GM19395 (cell line): ENCODE data around the gene ARSG.
A peak's percentile ranks its signal among the peaks of the same experiment; 100 is the strongest.

Source experiments
- ATAC-seq: cut with Tn5 transposase; IDR thresholded peaks from one replicate; pipeline ENCODE4 v1.9.1; 2021; ENCODE audit warnings: mild to moderate bottlenecking, moderate library complexity; ENCODE audit not compliant: unreplicated experiment

ARSG gene

DNA sequence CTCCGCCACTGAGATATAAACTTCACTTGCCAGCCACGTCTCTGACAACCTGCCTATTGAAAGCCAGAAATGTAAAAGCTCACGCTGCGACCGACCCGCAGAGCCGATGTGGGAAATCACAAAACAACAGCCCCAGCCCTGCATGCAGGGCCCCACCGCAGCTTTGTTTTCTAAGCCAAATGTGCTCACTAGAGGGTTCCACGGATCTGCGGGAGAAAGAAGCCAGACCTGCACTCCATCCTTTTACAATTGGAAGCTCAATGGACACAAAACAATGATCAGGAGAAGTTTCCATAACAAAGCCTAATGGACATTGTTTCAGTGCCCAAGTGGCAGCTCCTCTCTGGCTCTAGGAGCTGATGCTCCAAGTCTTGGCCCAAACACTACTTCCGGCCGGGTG lies 132.9 kb downstream of the ARSG start:
- no peak for ATAC-seq

GRCh38 chr17:68424861-68425260 lies 133.6 kb downstream of the ARSG start:
- no peak for ATAC-seq

DNA sequence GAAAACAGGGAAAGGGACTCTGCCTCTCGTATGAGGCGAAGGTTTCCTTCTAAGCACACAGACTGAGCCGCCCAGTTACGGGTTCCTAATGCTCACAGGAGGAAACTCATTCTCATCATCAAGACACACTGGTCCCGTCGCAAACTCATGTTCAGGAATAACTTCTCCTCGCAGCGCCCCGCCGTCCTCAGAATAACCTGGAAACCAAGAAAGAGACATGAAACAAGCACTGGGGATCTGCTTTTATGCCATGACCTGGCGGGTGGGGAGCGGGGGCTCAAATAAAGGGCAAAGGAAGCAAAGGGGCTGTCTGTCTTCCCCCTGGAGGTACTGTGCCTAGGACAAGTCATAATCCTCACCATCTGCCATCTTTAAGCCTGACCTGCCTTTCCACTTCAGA lies 134.7 kb downstream of the ARSG start:
- ATAC-seq, result no peak

GRCh38 chr17:68427575-68427974 lies 136.3 kb downstream of the ARSG start:
- no peak for ATAC-seq

DNA sequence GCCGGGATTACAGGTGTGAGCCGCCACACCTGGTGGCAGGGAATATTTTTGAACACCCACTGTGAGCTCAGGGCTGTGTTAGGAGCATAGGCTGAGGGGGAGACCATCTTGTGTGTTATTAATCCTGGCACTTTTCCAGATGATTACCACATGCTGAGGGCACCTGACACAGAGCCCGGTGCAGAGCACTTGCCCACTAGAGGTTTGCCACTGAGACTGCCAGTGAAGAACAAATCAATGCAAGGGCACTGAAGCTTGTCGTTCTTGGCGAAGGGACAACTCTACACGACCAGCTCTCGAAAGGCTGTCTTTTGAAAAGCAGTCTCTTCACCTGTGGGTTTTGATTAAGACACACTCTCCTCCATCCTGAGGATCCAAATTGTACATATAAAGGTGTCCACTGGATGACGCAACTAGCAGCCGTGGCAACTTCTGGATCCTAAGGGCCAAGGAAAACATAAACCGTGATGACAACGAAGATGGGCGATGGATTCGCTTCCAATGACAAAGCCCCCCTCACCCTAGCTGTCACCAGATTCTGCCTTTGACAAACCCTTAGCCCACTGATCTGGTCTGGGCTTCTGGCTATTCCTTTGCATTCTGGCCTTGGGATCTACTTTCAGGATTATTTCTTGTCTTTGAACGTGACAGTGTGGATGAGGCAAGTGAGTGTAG lies 137.3 kb downstream of the ARSG start:
- ATAC-seq, result no peak

DNA sequence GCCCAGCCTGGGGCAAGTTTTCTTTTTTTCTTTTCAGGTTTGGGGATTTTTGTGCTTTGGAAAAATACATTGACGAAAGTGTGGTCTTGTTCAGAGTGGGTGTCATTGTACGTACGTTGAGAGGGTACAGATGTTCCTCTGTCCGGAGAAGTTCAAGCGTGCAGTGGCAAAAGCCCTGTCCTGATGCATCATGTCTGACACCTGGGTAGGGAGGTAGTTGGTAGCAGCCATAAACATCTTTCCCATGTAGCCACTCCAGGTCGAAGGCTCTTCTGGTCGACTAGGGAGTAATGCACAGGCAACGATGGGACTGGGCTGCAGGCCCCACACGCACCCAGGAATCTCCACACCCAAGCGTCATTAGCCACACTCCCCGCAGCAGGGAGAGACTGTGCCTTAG lies 138.6 kb downstream of the ARSG start:
- ATAC-seq, result no peak

DNA sequence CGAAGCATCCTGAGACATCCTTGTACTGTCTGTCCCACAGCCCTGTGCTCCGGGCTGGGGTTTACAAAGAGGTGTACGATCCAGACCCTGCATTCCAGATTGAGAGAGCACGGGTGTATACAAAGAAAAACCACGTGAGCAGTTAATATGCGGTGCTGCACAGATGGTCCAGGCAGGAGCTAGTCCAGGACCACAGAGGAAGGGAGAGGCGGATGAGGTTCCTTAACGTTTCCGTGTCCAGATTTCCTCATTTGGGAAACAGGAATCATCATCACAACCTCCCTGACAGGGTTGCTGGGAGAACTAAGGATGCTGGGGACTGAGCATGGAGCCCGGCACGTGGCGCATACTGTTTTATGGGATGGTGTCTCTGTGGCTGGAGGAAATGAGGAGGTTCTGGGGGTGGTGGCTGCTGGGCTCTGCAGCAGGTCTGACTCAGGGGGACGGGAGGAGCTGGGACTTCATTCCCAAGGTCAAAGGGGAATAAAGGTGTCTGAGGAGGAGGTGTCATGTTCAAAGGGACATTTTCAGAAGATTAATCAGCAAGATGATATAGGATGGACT lies 139.8 kb downstream of the ARSG start:
- ATAC-seq, result no peak

GRCh38 chr17:68431661-68432071 lies 140.4 kb downstream of the ARSG start:
- no peak for ATAC-seq

DNA sequence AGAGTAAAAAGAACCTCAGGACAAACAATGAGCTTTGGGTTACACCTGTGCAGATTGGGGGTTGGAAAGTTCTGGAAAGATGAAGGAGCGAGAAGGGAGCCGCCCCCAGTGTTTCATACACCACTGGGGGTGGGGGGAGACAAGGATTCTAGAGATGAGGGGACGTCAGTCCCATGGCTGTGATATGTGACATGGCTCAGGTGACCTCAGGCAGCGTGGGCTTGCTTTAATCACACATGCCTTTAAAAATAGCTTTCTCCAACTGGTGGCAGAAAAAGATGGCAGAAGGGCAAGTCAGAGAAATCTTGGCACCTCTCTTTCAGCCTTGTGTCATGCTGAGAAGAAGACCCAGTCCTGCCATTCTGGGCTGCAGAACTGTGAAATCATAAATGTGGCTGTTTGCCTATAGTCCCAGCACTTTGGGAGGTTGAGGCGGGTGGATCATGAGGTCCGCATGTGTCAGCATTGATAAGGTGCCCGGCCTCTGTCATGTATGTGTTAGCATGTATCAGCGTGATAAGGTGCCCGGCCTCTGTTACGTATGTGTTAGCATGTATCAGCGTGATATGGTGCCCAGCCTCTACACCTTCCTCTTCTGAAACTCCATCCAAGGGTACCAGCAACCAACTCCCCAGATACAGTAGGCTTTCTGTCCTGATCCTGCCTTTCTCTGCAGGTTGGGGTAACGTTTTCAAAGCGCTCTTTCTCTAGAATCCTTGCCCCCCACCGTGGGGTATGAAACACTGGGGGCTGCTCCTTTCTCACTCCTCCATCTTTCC lies 141.0 kb downstream of the ARSG start:
- no peak for ATAC-seq

DNA sequence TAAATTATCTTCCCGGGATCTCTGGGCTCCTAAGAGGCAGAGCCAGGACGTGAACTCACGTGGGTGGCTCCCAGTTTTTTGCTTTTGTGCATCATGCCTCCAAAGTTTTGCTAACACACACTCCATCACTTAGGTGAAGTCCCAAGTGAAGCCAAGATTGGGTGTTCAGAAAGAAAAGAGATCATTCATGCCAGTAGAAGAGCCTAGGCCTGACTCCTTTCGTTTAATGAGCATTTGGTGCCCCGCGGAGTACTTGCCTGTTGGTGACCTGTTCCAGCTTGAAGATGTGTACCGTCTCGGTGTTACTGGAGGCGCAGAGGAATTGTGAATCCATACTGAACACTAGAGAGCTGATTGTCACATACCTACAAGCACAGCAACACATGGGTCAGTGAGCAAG lies 141.9 kb downstream of the ARSG start:
- ATAC-seq, result no peak

DNA sequence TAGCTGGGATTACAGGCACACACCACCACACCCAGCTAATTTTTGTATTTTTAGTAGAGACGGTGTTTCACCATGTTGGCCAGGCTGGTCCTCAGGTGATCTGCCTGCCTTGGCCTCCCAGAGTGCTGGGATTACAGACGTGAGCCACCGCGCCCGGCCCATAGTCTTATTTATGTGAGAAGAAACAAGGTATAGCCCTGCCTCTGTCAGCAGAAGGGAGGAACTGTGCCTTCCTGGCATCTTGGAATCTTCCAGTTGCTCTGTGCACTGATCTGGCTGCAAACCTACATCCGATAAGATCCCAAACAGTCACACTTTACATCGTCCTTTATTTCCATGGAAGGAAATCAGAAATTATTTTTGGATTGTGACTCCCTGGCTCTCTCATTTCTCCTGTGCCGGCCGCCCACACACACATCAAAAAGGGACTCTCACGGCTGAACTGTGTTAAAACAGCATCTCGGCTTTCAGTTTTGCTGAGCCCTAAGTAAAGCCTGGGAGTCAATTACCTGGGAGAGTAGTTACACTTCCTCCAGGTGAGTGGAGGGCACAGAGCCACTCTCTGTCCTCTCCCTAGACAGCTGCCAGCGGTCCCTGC lies 142.7 kb downstream of the ARSG start:
- no peak for ATAC-seq

GRCh38 chr17:68435361-68435760 lies 144.1 kb downstream of the ARSG start:
- no peak for ATAC-seq

DNA sequence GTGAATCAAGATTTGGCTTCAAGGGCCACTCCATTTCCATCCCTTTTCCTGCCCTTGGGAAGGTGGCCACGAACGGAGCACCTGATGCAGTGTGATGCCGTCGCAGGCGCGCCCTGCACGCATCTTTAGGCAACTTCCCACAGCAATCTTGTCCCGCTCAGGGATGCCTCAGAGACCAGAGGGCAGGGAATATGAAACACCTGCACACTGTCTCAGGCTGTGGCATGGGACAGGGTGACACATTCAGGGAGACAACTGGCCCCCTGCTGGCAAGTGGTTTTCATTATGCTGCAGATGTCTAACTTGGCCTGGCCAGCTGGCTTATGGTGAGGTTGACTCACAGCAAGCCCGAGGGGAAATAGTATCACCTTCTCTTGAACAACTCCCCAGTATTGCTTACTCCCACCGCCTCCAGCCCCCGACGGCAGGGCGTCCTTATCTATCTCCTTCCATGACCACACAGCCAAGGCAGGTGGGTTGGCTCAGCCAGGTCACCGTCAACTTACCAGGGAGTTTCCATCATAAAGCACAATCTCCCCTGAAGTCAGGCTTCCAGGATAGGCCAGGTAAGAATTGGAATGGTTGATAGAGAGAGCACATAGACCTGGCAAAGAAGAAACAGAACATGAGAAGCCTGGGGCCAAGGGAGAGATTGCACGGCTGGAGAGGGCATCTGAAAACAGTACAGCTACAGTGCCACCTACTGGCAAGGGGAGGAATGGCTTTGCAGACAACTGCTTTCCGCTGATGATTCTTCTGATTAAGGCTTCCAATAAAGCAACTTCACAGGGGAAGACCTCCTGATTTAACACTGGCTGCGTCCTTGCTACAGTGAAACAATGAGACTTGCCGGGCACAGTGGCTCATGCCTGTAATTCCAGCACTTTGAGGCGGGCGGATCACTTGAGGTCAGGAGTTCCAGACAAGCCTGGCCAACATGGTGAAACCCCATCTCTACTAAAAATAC lies 144.9 kb downstream of the ARSG start:
- peak; percentile 57 for ATAC-seq

DNA sequence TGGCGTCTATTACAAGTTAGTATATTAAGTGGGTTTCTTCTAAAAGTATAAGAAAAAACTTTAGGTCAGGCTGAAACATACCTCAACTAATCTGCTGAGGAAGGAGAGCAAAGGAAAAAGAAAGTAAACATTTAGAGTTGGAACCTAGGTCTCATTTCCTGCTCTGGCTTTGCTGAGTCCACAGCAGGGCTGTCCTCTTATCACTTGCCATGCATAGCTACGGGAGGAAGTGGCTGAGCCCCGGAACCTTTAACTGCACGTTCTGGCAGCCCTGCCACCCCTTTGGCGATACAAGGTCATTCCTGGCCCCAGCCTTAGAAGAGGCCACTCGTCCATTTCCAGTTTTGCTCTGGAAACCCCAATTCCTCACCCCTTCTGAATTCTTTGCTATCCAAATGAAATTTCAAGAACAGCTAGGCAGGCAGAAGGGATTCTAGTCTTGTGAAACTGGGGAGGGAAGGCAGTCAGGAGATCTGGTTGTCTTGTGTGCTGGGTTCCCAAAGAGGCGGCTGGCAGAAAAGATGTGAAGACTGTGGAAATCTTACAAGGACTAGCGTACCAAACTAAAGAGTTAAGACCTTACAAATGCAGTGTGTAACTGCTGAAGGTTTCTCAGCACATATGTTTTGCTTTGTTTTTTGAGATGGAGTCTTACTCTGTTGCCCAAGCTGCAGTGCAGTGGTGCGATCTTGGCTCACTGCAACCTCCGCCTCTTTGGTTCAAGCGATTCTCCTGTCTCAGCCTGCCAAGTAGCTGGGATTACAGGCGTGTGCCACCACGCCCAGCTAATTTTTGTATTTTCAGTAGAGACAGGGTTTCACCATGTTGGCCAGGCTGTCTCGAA lies 146.9 kb downstream of the ARSG start:
- ATAC-seq, result peak; percentile 81

GRCh38 chr17:68439656-68440290 lies 148.5 kb downstream of the ARSG start:
- ATAC-seq, result no peak

DNA sequence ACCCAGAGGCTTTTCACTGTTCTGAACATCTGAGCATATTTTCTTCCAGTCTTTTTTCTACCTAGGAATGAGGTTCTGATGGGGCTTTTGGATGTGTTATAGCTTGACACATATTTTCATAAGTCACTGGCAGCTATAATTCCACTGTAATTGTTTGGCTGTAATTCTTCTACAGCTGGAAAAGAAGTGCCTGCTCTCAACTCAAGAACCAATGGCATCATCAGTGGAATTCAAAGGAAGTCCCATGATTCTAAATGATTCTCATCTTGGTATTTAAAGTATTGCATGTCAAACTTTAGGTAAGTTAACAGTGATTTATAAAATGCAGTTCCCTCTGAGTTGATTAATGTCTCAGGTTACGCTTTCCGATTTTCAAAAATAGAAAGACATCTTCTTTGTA lies 149.2 kb downstream of the ARSG start:
- ATAC-seq, result no peak

DNA sequence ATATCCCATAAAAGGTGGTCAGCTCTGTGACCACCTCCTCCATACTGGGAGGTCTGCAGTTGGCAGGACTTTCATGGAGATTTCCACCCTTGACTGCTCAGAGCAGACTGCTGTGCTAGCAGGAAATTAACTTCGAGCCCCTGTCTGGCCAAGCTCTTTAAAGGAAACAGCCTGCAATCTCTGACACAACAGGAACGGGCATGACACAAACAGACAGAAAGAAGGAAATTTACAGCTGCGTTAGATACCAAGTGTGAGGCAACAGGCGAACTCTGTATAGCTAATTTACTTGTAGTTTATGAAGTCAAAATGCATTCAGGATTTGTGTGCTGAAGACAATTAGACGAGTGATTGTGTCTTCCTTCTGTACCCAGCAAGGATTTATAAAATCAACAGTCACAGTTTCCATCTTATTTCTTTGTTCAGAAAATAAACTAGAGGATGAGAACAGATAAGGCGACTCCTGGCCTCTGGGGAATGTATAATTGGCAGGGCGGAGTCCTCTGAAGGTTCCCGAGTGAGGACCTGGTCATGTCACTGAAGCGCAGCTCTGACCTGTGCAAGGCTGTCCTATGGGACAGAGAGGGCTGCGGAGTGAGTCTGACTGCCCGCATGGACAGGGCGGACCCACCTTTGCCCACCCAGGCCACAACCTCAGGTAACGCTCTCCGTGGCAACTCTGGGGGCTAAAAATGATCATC lies 149.9 kb downstream of the ARSG start:
- no peak for ATAC-seq

- no peak for ATAC-seq
Measured at GRCh38 chr17:68443972-68444464, 152.7 kb downstream of the ARSG start.

DNA sequence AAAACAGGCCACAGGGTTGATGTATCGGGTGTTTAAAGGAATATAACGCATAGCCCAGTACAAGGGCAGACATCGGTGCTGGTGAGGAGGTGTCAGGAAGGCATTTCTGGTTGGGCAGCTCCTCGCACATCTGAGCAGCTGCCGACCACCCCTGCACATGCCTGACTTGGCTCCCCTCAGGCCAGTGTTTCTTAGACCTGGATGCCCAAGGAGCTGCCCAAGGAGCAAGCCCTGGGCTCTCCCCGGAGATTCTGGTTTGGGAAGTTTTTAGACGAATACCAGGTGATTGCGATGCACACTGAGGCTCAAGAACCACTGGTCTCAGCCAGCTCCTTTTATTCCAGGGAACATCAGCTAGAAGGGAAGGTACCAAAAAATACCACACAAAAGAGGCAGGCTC lies 154.4 kb downstream of the ARSG start:
- ATAC-seq, result no peak
